Suprapubic skin (tissue), 3 donors: ENCODE measurements around the gene GBGT1.

ENCODE experiments used
- POLR2A ChIP-seq, 2 donors: fragments of 450-650 bp; IDR thresholded peaks; one replicate each; pipeline ENCODE4 v1.6.1; 2017; ENCODE audit warnings: antibody characterized with exemption in 2 of 2, mild to moderate bottlenecking in 2 of 2, moderate library complexity in 2 of 2
- TF ChIP-seq, protein P1 (sequence below), 2 donors: fragments of 200-600 bp in 1 of 2; fragments of 450-650 bp in 1 of 2; sonication (generic) in 1 of 2; IDR thresholded peaks; one replicate each; pipeline ENCODE4 v1.5.1; 2016 to 2019; ENCODE audit warnings: antibody characterized with exemption in 2 of 2, mild to moderate bottlenecking in 1 of 2, moderate library complexity in 1 of 2

- TF ChIP-seq, protein P1, sequence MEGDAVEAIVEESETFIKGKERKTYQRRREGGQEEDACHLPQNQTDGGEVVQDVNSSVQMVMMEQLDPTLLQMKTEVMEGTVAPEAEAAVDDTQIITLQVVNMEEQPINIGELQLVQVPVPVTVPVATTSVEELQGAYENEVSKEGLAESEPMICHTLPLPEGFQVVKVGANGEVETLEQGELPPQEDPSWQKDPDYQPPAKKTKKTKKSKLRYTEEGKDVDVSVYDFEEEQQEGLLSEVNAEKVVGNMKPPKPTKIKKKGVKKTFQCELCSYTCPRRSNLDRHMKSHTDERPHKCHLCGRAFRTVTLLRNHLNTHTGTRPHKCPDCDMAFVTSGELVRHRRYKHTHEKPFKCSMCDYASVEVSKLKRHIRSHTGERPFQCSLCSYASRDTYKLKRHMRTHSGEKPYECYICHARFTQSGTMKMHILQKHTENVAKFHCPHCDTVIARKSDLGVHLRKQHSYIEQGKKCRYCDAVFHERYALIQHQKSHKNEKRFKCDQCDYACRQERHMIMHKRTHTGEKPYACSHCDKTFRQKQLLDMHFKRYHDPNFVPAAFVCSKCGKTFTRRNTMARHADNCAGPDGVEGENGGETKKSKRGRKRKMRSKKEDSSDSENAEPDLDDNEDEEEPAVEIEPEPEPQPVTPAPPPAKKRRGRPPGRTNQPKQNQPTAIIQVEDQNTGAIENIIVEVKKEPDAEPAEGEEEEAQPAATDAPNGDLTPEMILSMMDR (IDR thresholded peaks at IDR 0.05): no peak
- no peak for TF ChIP-seq POLR2A (IDR thresholded peaks at IDR 0.05)
These were observed 11.9 kb downstream of the GBGT1 start for GRCh38 chr9:133151601-133152525.
